Tibial artery (tissue), 4 donors: ENCODE measurements around the gene MAP3K2.
A peak's percentile ranks its signal among the peaks of the same experiment; 100 is the strongest.

Experiments
- DNase-seq, 2 donors: peaks; one replicate each; pipeline ENCODE4 v3.0.0-alpha.2; 2019
- H3K27ac ChIP-seq, 2 donors: fragments of 200-600 bp; sonication (generic) in 1 of 2; 1 replicate in 1 of 2; 2 replicates in 1 of 2; pipeline ENCODE4 v1.5.1; 2018 to 2019; ENCODE audit warnings: mild to moderate bottlenecking in 1 of 2
- H3K27me3 ChIP-seq, 2 donors: fragments of 200-600 bp; sonication (generic) in 1 of 2; one replicate each; pipeline versions ENCODE4 v1.5.1 to v1.6.0; 2016 to 2019
- H3K36me3 ChIP-seq, 3 donors: fragments of 200-600 bp; sonication (generic) in 2 of 3; one replicate each; pipeline ENCODE4 v1.5.1; 2016 to 2019; ENCODE audit warnings: mild to moderate bottlenecking in 2 of 3
- H3K4me1 ChIP-seq, 4 donors: fragments of 200-600 bp; sonication (generic) in 2 of 4; 1 replicate in 3 of 4; 2 replicates in 1 of 4; pipeline ENCODE4 v1.5.1; 2016 to 2019
- H3K4me3 ChIP-seq, 2 donors: fragments of 200-600 bp; sonication (generic) in 1 of 2; 1 replicate in 1 of 2; 2 replicates in 1 of 2; pipeline ENCODE4 v1.5.1; 2018 to 2019; ENCODE audit warnings: mild to moderate bottlenecking in 2 of 2
- H3K9me3 ChIP-seq, 3 donors: fragments of 200-600 bp; sonication (generic) in 1 of 3; one replicate each; pipeline ENCODE4 v1.5.1; 2016 to 2019
- intact Hi-C: fragments of 100-400 bp; cut with DNase I; formaldehyde crosslinking; loops from one replicate; pipeline ENCODE4 v1.15.0; 2023; ENCODE audit warnings: low total_unique reads
- TF ChIP-seq, protein P1 (sequence below), 2 experiments: fragments of 200-600 bp in 1 of 2; fragments of 450-650 bp in 1 of 2; IDR thresholded peaks; one replicate each; pipeline ENCODE4 v1.5.1; 2017 to 2019; ENCODE audit warnings: antibody characterized with exemption in 2 of 2, mild to moderate bottlenecking in 1 of 2, moderate library complexity in 1 of 2

Gene MAP3K2

DNA sequence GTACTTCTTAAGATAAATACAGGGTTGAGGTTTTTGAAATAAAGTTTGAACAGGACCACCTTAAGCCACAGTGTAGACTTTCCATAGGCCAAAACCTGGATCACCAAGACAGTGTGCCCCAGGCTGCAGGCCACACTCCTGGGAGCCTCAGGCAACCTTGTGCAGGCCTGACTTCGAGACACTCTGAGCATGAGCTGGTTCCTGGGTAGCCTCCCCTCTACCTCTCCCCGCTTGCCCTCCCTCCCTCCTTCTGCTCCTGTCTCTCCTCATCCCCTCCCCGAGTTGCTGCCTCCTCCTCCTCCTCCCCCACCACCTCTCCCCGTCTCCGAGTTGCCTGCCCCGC lies 19.9 kb upstream of the MAP3K2 start:
- Histone ChIP-seq H3K4me1 (peaks cover 0 to 74% (median 55%) of the 10 kb centered on the region in 4 donors), H3K36me3 (no peaks in the 10 kb centered on the region), H3K4me3 (peak overlapping the region; percentile 50 to 61), H3K27me3 (no peaks in the 10 kb centered on the region), H3K9me3 (no peaks in the 10 kb centered on the region), H3K27ac (peak overlapping the region; percentile 94 to 98)
- DNase-seq, result no peak
- intact Hi-C loops, result no loop called here
- TF ChIP-seq, protein P1, sequence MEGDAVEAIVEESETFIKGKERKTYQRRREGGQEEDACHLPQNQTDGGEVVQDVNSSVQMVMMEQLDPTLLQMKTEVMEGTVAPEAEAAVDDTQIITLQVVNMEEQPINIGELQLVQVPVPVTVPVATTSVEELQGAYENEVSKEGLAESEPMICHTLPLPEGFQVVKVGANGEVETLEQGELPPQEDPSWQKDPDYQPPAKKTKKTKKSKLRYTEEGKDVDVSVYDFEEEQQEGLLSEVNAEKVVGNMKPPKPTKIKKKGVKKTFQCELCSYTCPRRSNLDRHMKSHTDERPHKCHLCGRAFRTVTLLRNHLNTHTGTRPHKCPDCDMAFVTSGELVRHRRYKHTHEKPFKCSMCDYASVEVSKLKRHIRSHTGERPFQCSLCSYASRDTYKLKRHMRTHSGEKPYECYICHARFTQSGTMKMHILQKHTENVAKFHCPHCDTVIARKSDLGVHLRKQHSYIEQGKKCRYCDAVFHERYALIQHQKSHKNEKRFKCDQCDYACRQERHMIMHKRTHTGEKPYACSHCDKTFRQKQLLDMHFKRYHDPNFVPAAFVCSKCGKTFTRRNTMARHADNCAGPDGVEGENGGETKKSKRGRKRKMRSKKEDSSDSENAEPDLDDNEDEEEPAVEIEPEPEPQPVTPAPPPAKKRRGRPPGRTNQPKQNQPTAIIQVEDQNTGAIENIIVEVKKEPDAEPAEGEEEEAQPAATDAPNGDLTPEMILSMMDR (IDR thresholded peaks at IDR 0.05), result no peak

DNA sequence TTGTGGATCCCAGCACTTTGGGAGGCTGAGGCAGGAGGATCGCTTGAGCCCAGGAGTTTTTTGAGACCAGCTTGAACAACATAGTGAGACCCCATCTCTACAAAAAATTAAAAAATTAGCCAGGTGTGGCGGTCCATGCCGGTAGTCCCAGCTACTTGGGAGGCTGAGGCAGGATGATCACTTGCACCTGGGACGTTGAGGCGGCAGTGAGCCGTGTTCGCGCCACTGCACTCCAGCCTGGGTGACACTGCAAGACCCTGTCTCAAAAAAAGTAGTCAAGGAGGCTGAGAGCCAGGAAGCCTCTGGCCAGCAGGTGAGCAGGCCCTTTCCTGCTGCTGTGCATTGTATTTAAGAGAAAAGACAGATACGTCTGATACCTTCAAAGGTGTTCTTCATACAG lies 19.3 kb upstream of the MAP3K2 start:
- peak overlapping the region; percentile 94 to 98 for H3K27ac ChIP-seq
- intact Hi-C loops, result no loop called here
- no peaks in the 10 kb centered on the region for H3K9me3 ChIP-seq
- no peak for DNase-seq
- no peaks in the 10 kb centered on the region for H3K27me3 ChIP-seq
- TF ChIP-seq, protein P1 (IDR thresholded peaks at IDR 0.05), result no peak
- no peaks in the 10 kb centered on the region for H3K36me3 ChIP-seq
- peaks cover 0 to 71% (median 55%) of the 10 kb centered on the region in 4 donors for H3K4me1 ChIP-seq
- no peak overlapping the region for H3K4me3 ChIP-seq

DNA sequence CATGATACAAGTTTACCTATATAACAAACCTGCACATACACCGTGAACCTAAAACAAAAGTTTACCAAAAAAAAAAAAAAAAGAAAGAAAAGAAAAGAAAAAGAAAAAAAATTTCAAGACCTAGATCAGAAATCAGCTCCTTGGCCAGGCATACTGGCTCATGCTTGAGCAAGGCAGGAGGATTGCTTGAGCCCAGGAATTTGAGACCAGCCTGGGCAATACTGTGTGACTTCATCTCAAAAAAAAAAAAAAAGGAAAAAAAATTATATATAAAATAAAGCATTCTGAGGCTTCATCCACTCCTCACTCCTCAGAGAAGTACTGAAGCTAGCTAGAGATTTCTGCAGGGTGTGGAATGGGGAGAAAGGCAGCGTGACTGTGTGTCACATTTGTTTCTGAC lies 18.7 kb upstream of the MAP3K2 start:
- TF ChIP-seq, protein P1 (IDR thresholded peaks at IDR 0.05), result no peak
- no peak for DNase-seq
- Histone ChIP-seq H3K9me3 (no peaks in the 10 kb centered on the region), H3K4me3 (no peak overlapping the region), H3K4me1 (peaks cover 0 to 65% (median 52%) of the 10 kb centered on the region in 4 donors), H3K27me3 (no peaks in the 10 kb centered on the region), H3K36me3 (no peaks in the 10 kb centered on the region), H3K27ac (peak overlapping the region; percentile 94 to 98)
- intact Hi-C loops, result no loop called here

DNA sequence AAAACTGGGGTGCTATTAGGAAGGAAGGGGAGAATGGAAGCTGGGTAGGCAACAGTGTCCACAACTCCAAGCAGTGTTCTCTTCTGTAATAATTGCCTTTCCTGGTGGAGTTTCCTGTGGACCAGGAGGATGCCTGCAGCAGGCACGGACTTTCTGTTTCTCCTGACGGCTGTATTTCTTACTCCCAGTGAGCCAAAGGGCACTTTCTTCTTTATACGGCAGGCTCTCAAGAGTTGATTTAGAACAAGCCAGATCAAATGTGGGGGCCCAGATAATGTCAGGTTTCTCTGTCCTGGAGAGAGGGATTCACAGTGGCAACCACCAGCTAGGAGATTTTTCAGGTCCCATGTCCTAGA lies 17.5 kb upstream of the MAP3K2 start:
- no peak for DNase-seq
- intact Hi-C loops, result no loop called here
- Histone ChIP-seq H3K4me3 (no peak overlapping the region), H3K36me3 (no peaks in the 10 kb centered on the region), H3K27me3 (no peaks in the 10 kb centered on the region), H3K27ac (peak overlapping the region; percentile 94 to 98), H3K4me1 (peaks cover 0 to 61% (median 49%) of the 10 kb centered on the region in 4 donors), H3K9me3 (no peaks in the 10 kb centered on the region)
- TF ChIP-seq, protein P1 (IDR thresholded peaks at IDR 0.05), result no peak

DNA sequence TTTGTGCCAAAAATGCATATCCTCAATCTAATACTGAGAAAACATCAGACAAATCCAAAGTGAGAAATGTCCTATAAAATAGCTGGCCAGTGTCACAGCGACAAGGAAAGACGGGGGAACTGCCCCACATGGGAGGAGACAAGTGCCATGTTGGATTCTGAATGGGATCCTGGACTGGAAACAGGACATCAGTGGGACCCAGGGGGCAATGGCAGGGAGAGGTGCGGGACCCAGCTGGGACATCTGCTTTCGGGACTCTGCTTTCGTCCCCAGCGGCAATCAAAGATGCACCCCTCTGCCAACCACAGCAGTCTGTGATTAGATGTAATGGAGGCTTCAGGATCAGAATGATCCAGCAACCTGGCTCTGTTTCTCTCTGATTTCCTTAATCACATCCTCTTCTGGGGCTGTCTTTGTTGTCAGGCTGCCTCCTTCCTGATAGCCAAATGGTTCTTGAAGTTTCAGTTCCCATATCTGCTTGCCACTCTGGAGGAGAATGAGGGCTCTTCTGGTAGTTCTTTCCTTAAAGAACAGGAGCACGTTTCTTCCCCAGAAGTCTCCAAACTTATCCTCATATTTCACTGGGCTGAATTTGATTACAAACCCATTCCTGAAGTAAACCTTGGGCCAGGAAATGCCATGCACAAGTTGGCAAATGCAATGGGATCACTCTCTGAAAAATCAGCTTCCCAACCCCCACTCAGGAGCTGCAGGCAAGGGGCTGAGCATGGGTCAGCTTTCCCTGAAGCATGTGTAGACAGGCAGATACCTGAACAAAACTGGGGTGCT lies 16.9 kb upstream of the MAP3K2 start:
- TF ChIP-seq, protein P1 (IDR thresholded peaks at IDR 0.05), result no peak

More for the DNA sequence above, 16.9 kb upstream of the MAP3K2 start:
- Histone ChIP-seq H3K27me3 (no peaks in the 10 kb centered on the region), H3K4me1 (peaks cover 0 to 55% (median 47%) of the 10 kb centered on the region in 4 donors), H3K9me3 (no peaks in the 10 kb centered on the region), H3K4me3 (no peak overlapping the region), H3K36me3 (no peaks in the 10 kb centered on the region), H3K27ac (peak overlapping the region; percentile 94 to 98)
- DNase-seq, result no peak
- intact Hi-C loops, result no loop called here
